GM18519 (cell line): ENCODE measurements around the gene DDX3Y.

Source experiments
- ATAC-seq: cut with Tn5 transposase; IDR thresholded peaks from one replicate; pipeline ENCODE4 v1.9.1; 2021; ENCODE audit warnings: mild to moderate bottlenecking, moderate library complexity; ENCODE audit not compliant: unreplicated experiment, low FRiP score

Gene DDX3Y

GRCh38 chrY:12904618-12905516, at the start of gene DDX3Y:
Gene DDX3Y (plus strand): TSS chrY:12904868. CDS start chrY:12904937, 69 bp downstream.
- ATAC-seq = peak; percentile 87

- ATAC-seq = no peak
Observed at GRCh38 chrY:12855791-12856275, 48.8 kb upstream of the DDX3Y start.

DNA sequence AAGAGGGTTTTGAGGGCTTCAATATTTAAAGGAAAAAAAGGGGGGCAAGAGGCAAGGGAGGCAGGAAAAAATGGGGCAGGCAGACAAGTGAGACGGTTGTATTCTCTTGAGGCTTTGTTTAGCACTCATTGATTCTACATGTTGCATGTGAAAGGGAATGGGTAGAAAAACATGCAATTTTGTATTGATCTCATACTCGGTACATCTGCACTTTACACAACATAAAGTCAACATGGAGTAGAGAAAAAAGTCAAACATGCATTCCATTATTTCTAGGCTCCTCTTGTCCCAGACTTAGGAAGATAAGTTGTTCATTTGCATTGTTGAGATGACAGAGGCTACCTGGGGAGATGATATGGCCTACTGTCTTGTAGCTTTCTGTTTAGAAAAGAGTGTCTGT, 36.7 kb upstream of the DDX3Y start:
- ATAC-seq = no peak

DNA sequence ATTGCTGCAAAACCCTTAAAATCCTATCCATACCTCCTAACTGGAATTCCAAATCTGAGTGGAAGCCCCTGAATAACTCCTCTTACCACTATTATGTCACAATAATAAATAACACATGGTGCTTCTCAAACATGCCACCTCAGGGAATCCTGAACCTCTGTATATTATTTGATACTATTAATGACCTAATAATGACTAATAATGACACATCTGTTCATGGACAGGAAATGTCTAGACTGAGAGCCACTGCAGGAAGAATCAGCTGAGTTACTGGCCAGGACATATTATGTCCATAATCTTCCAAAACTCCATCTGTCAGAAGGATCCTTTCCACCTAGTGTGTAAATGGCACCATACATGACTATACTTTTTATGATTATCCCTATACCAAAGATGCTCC, 7.7 kb upstream of the DDX3Y start:
- ATAC-seq = no peak

GRCh38 chrY:12898604-12899003, 6.1 kb upstream of the DDX3Y start:
- ATAC-seq = no peak

DNA sequence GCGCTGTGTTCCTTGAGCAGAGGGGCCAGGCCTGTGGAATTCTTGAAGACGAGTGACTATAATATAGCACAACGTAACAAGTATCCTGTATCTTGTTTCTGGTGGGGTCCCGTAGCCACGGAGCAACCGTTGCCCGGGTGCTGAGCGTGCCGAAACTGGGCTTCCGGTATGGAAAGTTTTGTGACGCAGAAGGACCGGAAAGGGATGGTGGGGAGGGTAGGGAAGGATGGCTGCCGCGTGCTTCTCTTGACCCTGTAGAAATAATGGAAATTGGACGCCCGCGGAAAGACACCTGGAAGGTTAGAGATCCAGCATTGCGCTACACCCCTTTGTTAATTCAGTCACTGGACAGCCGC, 827 bp downstream of the DDX3Y start:
- ATAC-seq = no peak

DNA sequence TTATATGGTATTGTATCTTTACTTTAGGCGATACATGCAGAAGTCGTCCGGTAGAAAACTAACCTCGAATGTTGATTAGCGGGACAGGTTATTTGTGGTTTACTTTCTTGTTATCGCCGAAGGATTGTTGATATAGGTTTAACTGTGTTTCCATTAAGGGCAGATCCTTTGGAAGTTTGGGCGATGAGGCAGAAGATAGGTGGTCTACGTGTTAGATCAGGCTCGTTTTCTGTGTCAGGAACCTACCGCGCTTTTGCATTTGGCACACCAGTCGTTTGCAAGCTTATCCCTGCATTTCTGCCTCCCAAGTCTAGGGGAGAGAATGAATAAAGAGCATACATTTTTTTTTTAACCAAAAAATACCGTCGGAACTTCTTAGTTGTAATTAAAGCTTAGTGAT, 1.2 kb downstream of the DDX3Y start:
- no peak for ATAC-seq

DNA sequence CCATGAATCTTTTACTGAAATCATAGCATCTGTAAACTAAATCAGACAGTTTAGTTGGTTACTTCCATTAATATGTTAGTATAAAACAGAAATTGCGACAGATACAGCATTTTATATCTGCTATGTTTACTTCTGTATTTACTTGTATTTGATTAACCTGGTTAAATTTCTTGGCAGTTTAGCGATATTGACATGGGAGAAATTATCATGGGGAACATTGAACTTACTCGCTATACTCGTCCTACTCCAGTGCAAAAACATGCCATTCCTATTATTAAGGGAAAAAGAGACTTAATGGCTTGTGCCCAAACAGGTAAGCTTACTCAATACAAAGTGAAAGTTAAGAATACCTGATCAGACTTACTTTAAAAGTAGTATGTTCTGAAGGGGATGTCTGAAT, 8.9 kb downstream of the DDX3Y start:
- no peak for ATAC-seq

- ATAC-seq = no peak
Observed at GRCh38 chrY:12928043-12928442, 23.4 kb downstream of the DDX3Y start.

DNA sequence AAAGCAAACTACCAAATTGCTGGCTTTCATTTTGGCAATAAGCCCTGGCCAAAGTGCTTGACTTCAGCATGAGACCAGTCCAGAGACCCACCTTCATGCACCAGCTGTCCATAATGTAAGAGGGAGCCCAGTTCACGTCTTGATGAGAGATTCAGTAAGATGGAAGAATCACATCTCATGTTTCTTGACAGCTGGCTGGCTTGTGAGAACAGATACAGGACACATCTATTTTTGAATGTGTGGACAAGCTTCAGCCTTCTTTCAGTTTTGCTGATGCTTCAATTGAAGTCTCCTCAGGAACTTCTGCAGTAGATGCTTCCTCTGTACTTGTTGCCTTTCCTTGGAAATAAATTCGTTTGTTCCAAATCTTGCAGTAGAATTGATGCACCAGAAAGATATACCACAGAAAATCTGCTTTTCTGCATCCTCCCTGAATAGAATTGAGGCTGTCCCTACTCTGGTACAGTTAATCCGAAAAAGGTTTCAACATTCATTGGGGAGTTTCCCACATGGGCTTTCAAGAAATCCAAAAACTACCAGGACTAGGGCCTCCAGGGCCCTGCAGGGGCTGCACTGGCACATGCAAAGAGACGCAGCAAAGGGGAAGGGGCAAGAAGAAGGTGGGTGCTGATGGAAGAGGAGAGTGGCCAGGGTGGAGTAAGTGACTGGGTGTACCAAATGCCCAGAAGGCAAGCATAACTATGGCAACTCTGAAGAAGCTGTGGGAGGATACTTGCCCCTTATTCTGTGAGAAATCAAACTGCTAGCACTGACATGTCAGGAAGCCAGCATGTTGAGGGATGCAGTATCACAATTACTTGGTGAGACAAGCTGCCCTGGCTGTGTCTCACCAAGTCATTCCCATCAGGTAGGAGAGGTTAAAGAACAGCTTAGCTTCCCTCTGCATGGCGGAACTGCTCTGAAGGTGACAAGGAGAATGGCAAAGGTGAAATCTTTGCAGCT, 37.3 kb downstream of the DDX3Y start:
- ATAC-seq = no peak
